H9 (cell line): ENCODE data around the gene TCEAL1. TPM values are rescaled to one million over a fixed set of nuclear protein-coding genes. Genes with fewer than 3 reads are reported as not detected.

Experiments
- DNase-seq: peaks from one replicate; pipeline ENCODE4 v3.0.0-alpha.2; 2017
- H2AFZ ChIP-seq: one replicate; pipeline ENCODE4 v1.6.1; 2013; ENCODE audit warnings: mild to moderate bottlenecking, low read length, control low read depth, moderate library complexity
- H2AK5ac ChIP-seq: 2 replicates; pipeline ENCODE4 v1.6.1; 2013; ENCODE audit warnings: low read length, control low read depth, mixed read lengths; ENCODE audit not compliant: insufficient read length
- H2BK120ac ChIP-seq: one replicate; pipeline ENCODE4 v1.6.1; 2013; ENCODE audit warnings: low read depth, mild to moderate bottlenecking, low read length, control low read depth, inconsistent platforms; ENCODE audit not compliant: poor library complexity, severe bottlenecking
- H2BK12ac ChIP-seq: 2 replicates; pipeline ENCODE4 v1.6.1; 2013; ENCODE audit warnings: low read length, control low read depth, mixed read lengths, low read depth; ENCODE audit not compliant: insufficient read length
- H2BK15ac ChIP-seq: 2 replicates; pipeline ENCODE4 v1.6.1; 2013; ENCODE audit warnings: low read depth, low read length, control low read depth
- H2BK20ac ChIP-seq: one replicate; pipeline ENCODE4 v1.6.1; 2013; ENCODE audit warnings: low read depth, mild to moderate bottlenecking, low read length, control low read depth, inconsistent platforms; ENCODE audit not compliant: poor library complexity, severe bottlenecking
- H2BK5ac ChIP-seq: 2 replicates; pipeline ENCODE4 v1.6.1; 2013; ENCODE audit warnings: low read length, control low read depth, mixed read lengths; ENCODE audit not compliant: insufficient read length
- H3K14ac ChIP-seq: 2 replicates; pipeline ENCODE4 v1.6.1; 2013; ENCODE audit warnings: low read length, control low read depth; ENCODE audit not compliant: insufficient read depth
- H3K18ac ChIP-seq: 2 replicates; pipeline ENCODE4 v1.6.1; 2013; ENCODE audit warnings: low read depth, mild to moderate bottlenecking, mixed read lengths, low read length, control low read depth; ENCODE audit not compliant: insufficient read length
- H3K23ac ChIP-seq: 2 replicates; pipeline ENCODE4 v1.6.1; 2013; ENCODE audit warnings: low read length, control low read depth, mixed read lengths, low read depth; ENCODE audit not compliant: insufficient read length
- H3K23me2 ChIP-seq: 2 replicates; pipeline ENCODE4 v1.6.1; 2013; ENCODE audit warnings: low read depth, mild to moderate bottlenecking, mixed read lengths, low read length, control low read depth; ENCODE audit not compliant: insufficient read length, poor library complexity, severe bottlenecking
- H3K27ac ChIP-seq: 2 replicates; pipeline ENCODE4 v1.5.1; 2013; ENCODE audit warnings: low read length, control low read depth, mixed read lengths, low read depth; ENCODE audit not compliant: insufficient read length
- H3K27me3 ChIP-seq: 2 replicates; pipeline ENCODE4 v1.6.1; 2013; ENCODE audit warnings: low read length, control low read depth, inconsistent platforms; ENCODE audit not compliant: insufficient read depth
- H3K4ac ChIP-seq: 2 replicates; pipeline ENCODE4 v1.6.1; 2013; ENCODE audit warnings: low read depth, mild to moderate bottlenecking, control low read depth, inconsistent platforms, low read length, moderate library complexity
- H3K4me1 ChIP-seq: 2 replicates; pipeline ENCODE4 v1.6.1; 2013; ENCODE audit warnings: low read length, control low read depth, inconsistent platforms; ENCODE audit not compliant: insufficient read depth
- H3K4me2 ChIP-seq: 2 replicates; pipeline ENCODE4 v1.6.1; 2013; ENCODE audit warnings: low read length, control low read depth, mixed read lengths; ENCODE audit not compliant: insufficient read length, insufficient read depth
- H3K56ac ChIP-seq: 2 replicates; pipeline ENCODE4 v1.6.1; 2013; ENCODE audit warnings: low read depth, mild to moderate bottlenecking, mixed read lengths, low read length, control low read depth; ENCODE audit not compliant: insufficient read length
- H3K79me1 ChIP-seq: 2 replicates; pipeline ENCODE4 v1.6.1; 2013; ENCODE audit warnings: low read depth, mild to moderate bottlenecking, moderate library complexity, low read length, control low read depth, inconsistent platforms; ENCODE audit not compliant: insufficient read depth, poor library complexity, severe bottlenecking
- H3K79me2 ChIP-seq: 2 replicates; pipeline ENCODE4 v1.6.1; 2013; ENCODE audit warnings: low read length, control low read depth, inconsistent platforms; ENCODE audit not compliant: insufficient read depth
- H3K9ac ChIP-seq: 2 replicates; pipeline ENCODE4 v1.6.1; 2013; ENCODE audit warnings: low read length, control low read depth, mixed read lengths; ENCODE audit not compliant: insufficient read length; ENCODE audit errors: extremely low read depth
- H3K9me3 ChIP-seq: one replicate; pipeline ENCODE4 v1.6.1; 2013; ENCODE audit warnings: low read depth, low read length, inconsistent platforms; ENCODE audit not compliant: control insufficient read depth
- H3T11ph ChIP-seq: one replicate; pipeline ENCODE4 v1.6.1; 2013; ENCODE audit warnings: mild to moderate bottlenecking, low read length, control low read depth, inconsistent platforms
- H4K20me1 ChIP-seq: one replicate; pipeline ENCODE4 v1.6.1; 2013; ENCODE audit not compliant: control insufficient read depth, insufficient read length, insufficient read depth
- H4K5ac ChIP-seq: 2 replicates; pipeline ENCODE4 v1.6.1; 2013; ENCODE audit warnings: low read depth, mild to moderate bottlenecking, mixed read lengths, low read length, control low read depth; ENCODE audit not compliant: insufficient read length
- H4K8ac ChIP-seq: replicated peaks from 2 replicates; pipeline ENCODE4 v1.6.1; 2013; ENCODE audit warnings: low read length, control low read depth, mixed read lengths, low read depth; ENCODE audit not compliant: insufficient read length
- H4K91ac ChIP-seq: 2 replicates; pipeline ENCODE4 v1.6.1; 2013; ENCODE audit warnings: low read depth, mild to moderate bottlenecking, moderate library complexity, mixed read lengths, low read length, control low read depth; ENCODE audit not compliant: insufficient read length
- H3K27ac Mint-ChIP-seq, 3 experiments: 2 replicates in 2 of 3; 3 replicates in 1 of 3; pipeline ENCODE4 v1.8.0; 2020 to 2021; ENCODE audit warnings: mixed read lengths in 3 of 3, mild to moderate bottlenecking in 1 of 3, moderate library complexity in 1 of 3
- H3K27me3 Mint-ChIP-seq: 2 replicates; pipeline ENCODE4 v1.8.0; 2021; ENCODE audit warnings: low read depth, mild to moderate bottlenecking, moderate library complexity, mixed read lengths
- H3K36me3 Mint-ChIP-seq, 3 experiments: 2 replicates in 2 of 3; 3 replicates in 1 of 3; pipeline ENCODE4 v1.8.0; 2020 to 2021; ENCODE audit warnings: low read depth in 3 of 3, mixed read lengths in 3 of 3; ENCODE audit not compliant: insufficient read depth in 1 of 3
- H3K4me1 Mint-ChIP-seq, 2 experiments: 2 replicates each; pipeline ENCODE4 v1.8.0; 2020; ENCODE audit warnings: mixed read lengths in 2 of 2
- H3K4me3 Mint-ChIP-seq, 2 experiments: 2 replicates in 1 of 2; 3 replicates in 1 of 2; pipeline ENCODE4 v1.8.0; 2020 to 2021; ENCODE audit warnings: mild to moderate bottlenecking in 2 of 2, mixed read lengths in 2 of 2, moderate library complexity in 1 of 2
- H3K9me3 Mint-ChIP-seq, 2 experiments: 2 replicates in 1 of 2; 3 replicates in 1 of 2; pipeline ENCODE4 v1.8.0; 2020; ENCODE audit warnings: mild to moderate bottlenecking in 2 of 2, mixed read lengths in 2 of 2, moderate library complexity in 1 of 2
- CTCF ChIP-seq: fragments of 200-600 bp; sonication (generic); conservative IDR thresholded peaks from 3 replicates; pipeline ENCODE4 v1.8.0; 2021; ENCODE audit warnings: antibody characterized with exemption, mild to moderate bottlenecking
- WGBS: extraction: QIAGEN DNeasy Blood & Tissue Kit; methylation state at CpG from one replicate; pipeline ENCODE4 v1.1.7; 2013; ENCODE audit warnings: missing lambda C conversion rate, low lambda C conversion rate, mixed read lengths; ENCODE audit not compliant: insufficient read length; ENCODE audit errors: extremely low coverage; 5-methylcytosine and 5-hydroxymethylcytosine counted together
- total RNA-seq: library from RNA; stranded (reverse); gene quantifications from 2 replicates; pipeline ENCODE4 v1.2.1, GENCODE V29; 2021

TCEAL1 gene
- total RNA-seq, 1 experiment from 2014 or later = 3.0 TPM

GRCh38 chrX:103647630-103648029 lies 18.9 kb downstream of the TCEAL1 start:
- Mint-ChIP-seq H3K4me1 (no peaks in the 10 kb centered on the region), H3K27me3 (peaks cover 2% of the 10 kb centered on the region; the same call in 1 of the 2 replicates), H3K4me3 (no peak overlapping the region), H3K9me3 (peaks cover 6 to 33% of the 10 kb centered on the region in 2 experiments; a peak in 3 of 5 replicates), H3K36me3 (no peaks in the 10 kb centered on the region), H3K27ac (no peak overlapping the region)
- no peak overlapping the region for H2AFZ ChIP-seq
- no peaks in the 10 kb centered on the region for H3K79me1 ChIP-seq
- no peaks in the 10 kb centered on the region for H3K9me3 ChIP-seq
- H4K20me1 ChIP-seq = no peaks in the 10 kb centered on the region
- no peaks in the 10 kb centered on the region for H3K4me1 ChIP-seq
- no peak overlapping the region for H4K8ac ChIP-seq
- no peak overlapping the region for H4K5ac ChIP-seq
- H3K4me2 ChIP-seq = no peak overlapping the region
- no peak overlapping the region for H2BK20ac ChIP-seq
- no peaks in the 10 kb centered on the region for H3K79me2 ChIP-seq
- no peak overlapping the region for H4K91ac ChIP-seq
- H3K23me2 ChIP-seq = no peaks in the 10 kb centered on the region
- H2AK5ac ChIP-seq = no peak overlapping the region
- no peak overlapping the region for H3K27ac ChIP-seq
- no peak overlapping the region for H3K23ac ChIP-seq
- WGBS = no CpG with 5 or more reads among the region's 1 CpG
- H3T11ph ChIP-seq = no peak overlapping the region
- H2BK12ac ChIP-seq = no peak overlapping the region
- no peak overlapping the region for H2BK15ac ChIP-seq
- DNase-seq = no peak
- no peak overlapping the region for H3K4ac ChIP-seq
- no peak overlapping the region for H2BK5ac ChIP-seq
- no peak for TF ChIP-seq CTCF
- no peak overlapping the region for H2BK120ac ChIP-seq
- no peak overlapping the region for H3K14ac ChIP-seq
- H3K27me3 ChIP-seq = no peaks in the 10 kb centered on the region
- no peak overlapping the region for H3K56ac ChIP-seq
- H3K18ac ChIP-seq = no peak overlapping the region
- no peak overlapping the region for H3K9ac ChIP-seq
